ENCODE results near the gene WDR43.

- TF ChIP-seq CTCF (conservative IDR thresholded peaks at IDR 0.05; ENCODE audit: low read depth in 2 of 2): no peak
- no peak for TF ChIP-seq POLR2AphosphoS5 (IDR thresholded peaks at IDR 0.05; ENCODE audit: low read depth)
- TF ChIP-seq CREB1 (CRISPR knock-in tag; IDR thresholded peaks at IDR 0.05; ENCODE audit: low read depth): no peak
- TF ChIP-seq EZH2 (IDR thresholded peaks at IDR 0.05; ENCODE audit: low read depth, unreplicated experiment): no peak
- no peak for TF ChIP-seq REST (IDR thresholded peaks at IDR 0.05; ENCODE audit: unreplicated experiment)
- TF ChIP-seq EZH2phosphoT487 (IDR thresholded peaks at IDR 0.05; ENCODE audit: unreplicated experiment): no peak
- TF ChIP-seq ZNF331 (CRISPR knock-in tag; IDR thresholded peaks at IDR 0.05; ENCODE audit: low read depth): no peak
Measured at GRCh38 chr2:28869494-28870145, 24.8 kb upstream of the WDR43 start.

All from GM23338 (cell line).